Neural cell (in vitro differentiated cells): ENCODE measurements around the gene CHRM4.

Experiments used
- EZH2 ChIP-seq: fragments of 200-600, 300-800 bp; shearing (Covaris generic), sonication (generic); IDR thresholded peaks from 2 replicates; pipeline ENCODE4 v1.6.1; 2014; ENCODE audit warnings: antibody characterized with exemption, low read length, borderline replicate concordance, mild to moderate bottlenecking; ENCODE audit not compliant: insufficient read depth, poor library complexity, severe bottlenecking
- REST ChIP-seq: IDR thresholded peaks from 2 replicates; pipeline ENCODE4 v1.6.1; 2012; ENCODE audit warnings: borderline replicate concordance

- TF ChIP-seq EZH2 (no peak), REST (no peak)
Measured at GRCh38 chr11:46431211-46431610, 39.6 kb upstream of the CHRM4 start.
